HG03103 (cell line): Measurements from ENCODE around the gene FGF4.
"Not testable (repeated sequence)": the region's sequence is repeated elsewhere in the genome, so short reads cannot be mapped to it uniquely, and the experiment has no call there.

ENCODE experiments used
- ATAC-seq: cut with Tn5 transposase; IDR thresholded peaks from one replicate; pipeline ENCODE4 v1.9.1; 2021; ENCODE audit warnings: low read depth; ENCODE audit not compliant: unreplicated experiment

FGF4 gene

DNA sequence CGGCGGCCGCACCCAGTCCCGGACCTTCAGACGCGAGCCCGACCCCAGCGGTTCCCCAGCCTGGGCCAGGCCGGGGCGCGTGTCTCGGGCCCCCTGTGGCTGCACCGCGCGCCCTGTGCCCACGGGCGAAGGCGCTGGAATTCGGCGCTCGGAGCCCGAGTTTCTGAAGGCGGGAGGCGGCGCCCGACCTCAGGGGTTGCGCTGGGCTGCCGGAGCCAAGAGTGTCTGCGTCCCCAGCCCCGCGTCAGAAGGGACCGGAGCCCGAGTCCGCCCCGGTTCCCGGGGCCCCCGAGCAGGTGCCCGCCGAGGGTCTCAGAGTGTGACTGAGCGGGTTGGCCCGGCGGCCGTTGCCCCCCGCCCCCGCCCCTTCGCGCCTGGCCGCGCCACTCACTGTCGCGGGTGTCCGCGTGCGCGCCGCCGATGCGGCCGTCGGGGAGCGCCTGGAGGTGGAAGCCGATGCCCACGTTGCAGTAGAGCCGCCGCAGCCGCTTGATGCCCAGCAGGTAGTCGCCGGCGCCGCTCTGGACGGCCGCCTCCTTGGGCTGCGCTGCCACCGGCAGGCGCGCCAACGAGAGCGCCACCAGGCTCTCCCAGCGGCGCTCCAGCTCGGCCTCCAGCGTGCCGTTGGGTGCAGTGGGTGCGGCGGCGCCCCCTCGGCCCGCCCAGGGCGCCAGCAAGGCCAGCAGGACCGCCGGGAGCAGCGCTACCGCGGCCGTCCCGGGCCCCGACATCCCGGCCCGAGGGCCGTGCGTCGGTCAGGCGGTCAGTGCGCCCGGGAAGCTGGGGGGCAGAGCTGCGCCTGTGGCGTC is 583 bp downstream of the FGF4 start:
- ATAC-seq = no peak

GRCh38 chr11:69773626-69774353 is 1.4 kb downstream of the FGF4 start:
- no peak for ATAC-seq

GRCh38 chr11:69771466-69771865 is 3.7 kb downstream of the FGF4 start:
- ATAC-seq = no peak

GRCh38 chr11:69770540-69770939 is 4.6 kb downstream of the FGF4 start:
- no peak for ATAC-seq

- ATAC-seq = no peak
These were observed 9.6 kb downstream of the FGF4 start for GRCh38 chr11:69765498-69765995.

DNA sequence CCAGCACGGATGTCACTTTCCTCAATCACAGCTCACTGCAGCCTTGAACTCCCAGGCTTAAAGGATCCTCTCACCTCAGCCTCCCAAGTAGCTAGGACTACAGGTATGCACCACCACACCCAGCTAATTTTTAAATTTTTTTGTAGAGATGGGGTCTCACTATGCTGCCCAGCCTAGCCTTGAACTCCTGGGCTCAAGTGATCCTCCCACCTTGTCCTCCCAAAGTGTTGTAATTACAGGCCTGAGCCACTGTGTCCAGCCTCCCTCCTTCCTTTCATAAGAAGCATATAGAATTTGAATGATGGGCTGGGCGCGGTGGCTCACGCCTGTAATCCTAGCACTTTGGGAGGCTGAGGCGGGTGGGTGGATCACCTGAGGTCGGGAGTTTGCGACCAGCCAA is 10.2 kb downstream of the FGF4 start:
- not testable (repeated sequence) for ATAC-seq

- no peak for ATAC-seq
These were observed 14.8 kb downstream of the FGF4 start for GRCh38 chr11:69760319-69760718.

GRCh38 chr11:69752890-69753289 is 22.3 kb downstream of the FGF4 start:
- ATAC-seq = no peak

DNA sequence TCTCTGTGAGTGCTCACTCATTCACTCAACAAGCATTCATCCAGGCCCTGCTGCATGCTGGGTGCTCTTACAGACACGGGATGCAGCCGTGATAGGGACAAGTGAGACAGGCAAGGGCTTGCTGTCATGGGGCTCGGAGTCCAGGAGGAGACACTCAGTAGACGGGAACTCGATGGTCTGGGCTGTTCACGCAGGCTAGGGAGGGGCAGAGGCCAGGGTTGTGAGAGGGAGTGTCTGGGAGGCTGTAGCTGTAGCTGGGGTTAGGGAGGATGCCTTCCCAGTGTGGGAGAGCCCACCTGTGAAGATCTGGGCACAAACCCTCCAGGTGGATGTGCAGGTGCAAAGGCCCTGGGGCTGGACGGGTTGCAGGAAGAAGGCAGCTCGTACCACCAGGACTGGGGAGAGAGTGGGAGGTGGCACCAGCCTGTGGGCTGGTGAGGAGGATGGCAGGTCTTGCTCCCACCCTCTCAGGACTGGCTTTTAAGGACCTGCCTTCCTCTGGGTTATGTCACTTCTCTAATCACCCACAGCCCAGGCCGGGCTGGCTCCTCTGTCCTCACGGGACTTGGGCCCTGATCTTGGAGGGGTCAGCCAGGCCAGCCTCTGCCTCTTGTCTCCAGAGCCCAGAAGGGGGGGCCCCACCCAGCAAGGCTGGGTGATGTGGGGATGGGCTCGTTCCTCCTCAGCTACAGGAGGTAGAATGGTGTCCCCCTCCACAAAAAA is 24.1 kb downstream of the FGF4 start:
- ATAC-seq = no peak

GRCh38 chr11:69750108-69750850 is 24.9 kb downstream of the FGF4 start:
- no peak for ATAC-seq

DNA sequence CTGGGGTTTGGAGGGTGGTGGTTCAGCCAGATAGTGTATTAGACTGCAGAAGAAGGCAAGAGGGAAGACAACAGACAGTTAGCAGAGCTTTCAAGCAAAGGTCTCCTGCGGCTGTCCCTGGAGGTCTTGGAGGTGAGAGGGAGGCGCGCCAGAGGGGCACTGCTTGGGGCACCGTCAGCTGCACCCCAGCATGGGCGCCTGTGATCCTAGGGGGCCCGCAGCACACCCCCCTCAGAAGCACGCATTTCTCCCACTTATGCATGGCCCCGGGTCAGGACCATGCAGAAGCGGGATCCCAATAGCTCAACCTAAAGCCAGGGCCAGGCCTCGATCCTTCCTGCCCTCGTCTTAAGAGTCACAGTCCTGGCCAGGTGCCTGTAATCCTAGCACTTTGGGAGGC is 26.5 kb downstream of the FGF4 start:
- ATAC-seq = no peak

DNA sequence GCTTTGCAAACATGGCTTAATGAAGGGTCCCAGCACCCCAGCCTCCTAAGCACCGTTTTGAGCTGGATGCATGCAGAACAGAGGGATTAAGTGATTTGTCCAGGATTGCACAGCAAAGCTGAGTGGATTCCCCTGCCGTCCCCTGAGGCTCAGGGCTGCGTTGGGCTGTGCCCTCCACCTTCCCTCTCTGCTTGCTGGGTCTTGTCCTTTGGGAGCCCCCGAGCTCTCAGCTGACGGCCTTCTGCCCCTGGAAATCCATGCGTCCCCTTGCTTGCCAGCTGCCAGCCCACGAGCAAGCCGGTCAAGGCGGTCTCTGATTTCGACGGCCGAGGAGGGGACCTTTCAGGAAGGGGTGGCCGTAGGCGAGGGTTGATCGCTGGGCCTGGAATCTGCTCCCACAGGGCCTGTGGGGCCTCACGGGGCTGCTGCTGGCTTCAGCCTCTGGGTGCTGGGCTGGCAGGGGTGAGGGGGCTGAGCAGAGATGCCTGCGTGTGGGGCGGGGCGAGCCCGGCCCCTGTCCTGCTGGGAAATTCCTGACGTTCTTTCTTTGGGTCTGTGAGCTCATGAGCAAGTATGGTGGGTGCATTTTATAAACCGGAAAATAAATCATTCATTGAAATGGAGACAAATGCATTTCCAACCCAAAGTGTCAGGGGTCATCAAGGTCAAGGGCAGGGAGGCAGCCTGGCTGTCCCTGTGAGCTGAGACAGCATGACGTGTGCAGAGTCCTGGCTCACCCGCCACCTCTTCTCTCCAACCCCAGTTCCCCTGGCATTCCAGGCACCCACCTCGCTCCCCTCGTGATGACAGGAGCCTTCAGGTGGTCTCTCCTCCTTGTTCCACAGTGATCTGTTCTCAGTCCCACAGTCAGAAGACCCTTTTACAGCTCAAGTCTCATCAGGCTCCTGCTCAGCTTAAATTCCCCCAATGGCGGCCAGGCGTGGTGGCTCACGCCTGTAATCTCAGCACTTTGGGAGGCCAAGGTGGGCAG is 28.1 kb downstream of the FGF4 start:
- no peak for ATAC-seq

GRCh38 chr11:69746140-69746539 is 29.0 kb downstream of the FGF4 start:
- ATAC-seq = no peak

- ATAC-seq = no peak
These were observed 29.9 kb downstream of the FGF4 start for GRCh38 chr11:69745201-69745600.

DNA sequence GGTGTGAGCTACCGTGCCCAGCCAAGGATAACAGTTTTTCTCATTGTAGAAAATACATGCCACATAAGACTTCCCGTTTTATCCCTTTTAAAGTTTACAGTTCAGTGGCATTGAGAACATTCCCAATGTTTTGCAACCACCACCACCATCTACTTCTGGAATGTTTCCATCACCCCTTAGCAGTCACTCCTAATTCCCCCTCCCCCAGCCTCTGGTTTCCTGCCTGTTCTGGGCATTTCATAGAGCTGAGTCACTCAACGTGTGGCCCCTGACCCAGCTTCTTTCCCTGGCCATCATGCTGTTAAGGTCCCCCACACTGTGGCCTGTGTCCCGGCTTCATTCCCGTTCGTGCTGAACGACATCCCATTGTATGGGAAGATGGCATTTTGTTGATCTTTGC is 30.7 kb downstream of the FGF4 start:
- no peak for ATAC-seq

DNA sequence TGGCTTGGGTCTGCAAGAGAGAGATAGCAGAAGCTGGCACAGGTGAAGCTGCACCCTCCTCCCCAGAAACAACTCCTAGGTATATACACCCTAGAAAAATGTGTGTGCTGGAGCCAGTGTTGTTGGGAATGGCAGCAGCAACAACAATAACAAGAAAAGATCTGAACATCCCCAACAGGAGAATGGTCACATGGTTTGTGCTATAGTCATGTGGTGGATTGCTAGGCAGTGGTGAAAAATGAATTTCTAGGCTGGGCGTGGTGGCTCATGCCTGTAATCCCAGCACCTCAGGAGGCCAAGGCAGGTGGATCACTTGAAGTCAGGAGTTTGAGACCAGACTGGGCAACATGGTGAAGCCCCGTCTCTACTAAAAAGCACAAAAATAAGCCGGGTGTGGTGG is 40.3 kb downstream of the FGF4 start:
- ATAC-seq = no peak

DNA sequence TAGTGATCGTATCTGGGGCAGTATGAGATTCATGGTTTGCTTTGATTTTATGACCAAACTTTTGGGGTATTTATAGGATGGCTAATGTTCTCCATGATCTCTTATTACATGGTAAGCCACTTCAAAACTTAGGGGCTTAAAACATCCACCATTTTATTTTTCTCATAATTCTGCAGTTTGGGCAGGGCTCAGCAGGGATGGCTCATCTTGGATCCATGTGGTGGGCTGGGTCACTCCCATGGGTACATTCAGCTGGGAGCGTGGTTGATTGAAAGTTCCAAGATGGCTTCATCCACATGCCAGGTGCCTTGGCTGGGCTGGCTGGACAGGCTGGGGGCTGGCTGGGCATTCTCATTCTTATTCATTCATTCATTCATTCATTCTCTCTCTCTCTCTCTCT is 40.8 kb downstream of the FGF4 start:
- no peak for ATAC-seq

GRCh38 chr11:69732910-69733309 is 42.2 kb downstream of the FGF4 start:
- no peak for ATAC-seq

DNA sequence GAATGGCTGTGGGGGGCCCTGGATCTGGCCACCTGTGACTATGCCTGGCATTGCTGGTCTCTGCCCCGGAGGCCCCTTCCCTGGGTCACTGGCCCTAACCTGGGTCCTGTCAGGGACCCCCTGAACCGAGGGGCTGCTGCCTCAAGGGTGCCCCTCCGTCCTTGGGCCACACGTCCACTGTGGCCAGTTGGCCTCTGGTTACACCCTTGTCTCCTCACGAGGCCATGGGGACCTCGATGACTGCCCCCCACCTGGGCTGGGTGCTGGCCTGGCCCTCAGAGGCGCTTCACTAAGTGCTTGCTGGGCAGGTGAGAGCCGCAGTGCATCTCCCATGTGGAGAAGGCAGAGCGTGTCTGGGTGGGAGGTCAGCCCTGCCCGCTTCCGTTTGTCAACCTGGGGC is 44.0 kb downstream of the FGF4 start:
- no peak for ATAC-seq
